Measurements from ENCODE around the gene SHROOM2.

The SHROOM2 gene

DNA sequence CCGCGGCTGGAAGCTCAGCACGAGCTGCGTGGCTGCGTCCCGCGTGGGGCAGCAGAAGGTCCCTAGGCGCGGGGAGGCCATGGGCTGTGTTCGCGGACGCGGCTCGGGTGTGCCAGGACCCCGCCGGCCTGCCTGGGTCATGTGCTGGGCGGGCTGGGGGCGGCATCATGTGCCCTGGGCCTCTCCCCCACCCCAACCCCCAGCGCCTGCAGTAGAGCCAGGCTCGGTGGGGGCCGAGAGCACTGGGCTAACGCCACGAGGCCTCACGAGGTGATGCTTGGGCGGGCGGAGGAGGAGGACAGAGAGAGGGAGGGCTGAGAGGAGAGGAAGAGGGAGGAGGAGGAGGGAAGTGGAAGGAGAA lies 20.5 kb upstream of the SHROOM2 start, which contains the start of gene GPR143:
TSS of gene GPR143 (minus strand) at position 111 of the 361 bp plus-strand sequence. CDS start at position 81, 30 bp downstream.
- TF ChIP-seq TCF12 (IDR thresholded peaks at IDR 0.05; ENCODE audit: low read depth) (no peak), CREB1 (IDR thresholded peaks at IDR 0.05; ENCODE audit: low read depth) (no peak), TAF1 (IDR thresholded peaks at IDR 0.05; ENCODE audit: low read depth) (no peak), TEAD4 (IDR thresholded peaks at IDR 0.05) (no peak), FOXM1 (IDR thresholded peaks at IDR 0.05; ENCODE audit: borderline replicate concordance, low read depth) (no peak), EP300 (IDR thresholded peaks at IDR 0.05; ENCODE audit: borderline replicate concordance) (no peak), ZBTB7A (IDR thresholded peaks at IDR 0.05; ENCODE audit: low read depth) (no peak), MAX (IDR thresholded peaks at IDR 0.05) (no peak)
- TF ChIP-seq, protein P1, sequence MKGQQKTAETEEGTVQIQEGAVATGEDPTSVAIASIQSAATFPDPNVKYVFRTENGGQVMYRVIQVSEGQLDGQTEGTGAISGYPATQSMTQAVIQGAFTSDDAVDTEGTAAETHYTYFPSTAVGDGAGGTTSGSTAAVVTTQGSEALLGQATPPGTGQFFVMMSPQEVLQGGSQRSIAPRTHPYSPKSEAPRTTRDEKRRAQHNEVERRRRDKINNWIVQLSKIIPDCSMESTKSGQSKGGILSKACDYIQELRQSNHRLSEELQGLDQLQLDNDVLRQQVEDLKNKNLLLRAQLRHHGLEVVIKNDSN (IDR thresholded peaks at IDR 0.05): no peak
- TF ChIP-seq, protein P2, sequence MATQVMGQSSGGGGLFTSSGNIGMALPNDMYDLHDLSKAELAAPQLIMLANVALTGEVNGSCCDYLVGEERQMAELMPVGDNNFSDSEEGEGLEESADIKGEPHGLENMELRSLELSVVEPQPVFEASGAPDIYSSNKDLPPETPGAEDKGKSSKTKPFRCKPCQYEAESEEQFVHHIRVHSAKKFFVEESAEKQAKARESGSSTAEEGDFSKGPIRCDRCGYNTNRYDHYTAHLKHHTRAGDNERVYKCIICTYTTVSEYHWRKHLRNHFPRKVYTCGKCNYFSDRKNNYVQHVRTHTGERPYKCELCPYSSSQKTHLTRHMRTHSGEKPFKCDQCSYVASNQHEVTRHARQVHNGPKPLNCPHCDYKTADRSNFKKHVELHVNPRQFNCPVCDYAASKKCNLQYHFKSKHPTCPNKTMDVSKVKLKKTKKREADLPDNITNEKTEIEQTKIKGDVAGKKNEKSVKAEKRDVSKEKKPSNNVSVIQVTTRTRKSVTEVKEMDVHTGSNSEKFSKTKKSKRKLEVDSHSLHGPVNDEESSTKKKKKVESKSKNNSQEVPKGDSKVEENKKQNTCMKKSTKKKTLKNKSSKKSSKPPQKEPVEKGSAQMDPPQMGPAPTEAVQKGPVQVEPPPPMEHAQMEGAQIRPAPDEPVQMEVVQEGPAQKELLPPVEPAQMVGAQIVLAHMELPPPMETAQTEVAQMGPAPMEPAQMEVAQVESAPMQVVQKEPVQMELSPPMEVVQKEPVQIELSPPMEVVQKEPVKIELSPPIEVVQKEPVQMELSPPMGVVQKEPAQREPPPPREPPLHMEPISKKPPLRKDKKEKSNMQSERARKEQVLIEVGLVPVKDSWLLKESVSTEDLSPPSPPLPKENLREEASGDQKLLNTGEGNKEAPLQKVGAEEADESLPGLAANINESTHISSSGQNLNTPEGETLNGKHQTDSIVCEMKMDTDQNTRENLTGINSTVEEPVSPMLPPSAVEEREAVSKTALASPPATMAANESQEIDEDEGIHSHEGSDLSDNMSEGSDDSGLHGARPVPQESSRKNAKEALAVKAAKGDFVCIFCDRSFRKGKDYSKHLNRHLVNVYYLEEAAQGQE (IDR thresholded peaks at IDR 0.05; ENCODE audit: low read depth): no peak

GRCh38 chrX:9767375-9767774 lies 18.9 kb upstream of the SHROOM2 start:
- TF ChIP-seq TCF12 (IDR thresholded peaks at IDR 0.05; ENCODE audit: low read depth): no peak
- no peak for TF ChIP-seq EGR1 (IDR thresholded peaks at IDR 0.05)
- TF ChIP-seq RAD21 (IDR thresholded peaks at IDR 0.05; ENCODE audit: low read depth): no peak
- no peak for TF ChIP-seq NFIC (IDR thresholded peaks at IDR 0.05)
- no peak for TF ChIP-seq ZBTB7A (IDR thresholded peaks at IDR 0.05; ENCODE audit: low read depth)
- no peak for TF ChIP-seq TEAD4 (IDR thresholded peaks at IDR 0.05)
- no peak for TF ChIP-seq CEBPB (IDR thresholded peaks at IDR 0.05)
- TF ChIP-seq YY1 (IDR thresholded peaks at IDR 0.05; ENCODE audit: low read depth): no peak
- no peak for TF ChIP-seq MAX (IDR thresholded peaks at IDR 0.05)
- no peak for TF ChIP-seq CREB1 (IDR thresholded peaks at IDR 0.05; ENCODE audit: low read depth)

- no peak for TF ChIP-seq CEBPB (IDR thresholded peaks at IDR 0.05)
These were observed 15.9 kb upstream of the SHROOM2 start for GRCh38 chrX:9770319-9770718.

- TF ChIP-seq TAF1 (IDR thresholded peaks at IDR 0.05; ENCODE audit: low read depth) (no peak), YY1 (IDR thresholded peaks at IDR 0.05; ENCODE audit: low read depth) (no peak), ZBTB7A (IDR thresholded peaks at IDR 0.05; ENCODE audit: low read depth) (no peak), EGR1 (IDR thresholded peaks at IDR 0.05) (no peak), EP300 (IDR thresholded peaks at IDR 0.05; ENCODE audit: borderline replicate concordance) (no peak), TCF12 (IDR thresholded peaks at IDR 0.05; ENCODE audit: low read depth) (no peak), CEBPB (IDR thresholded peaks at IDR 0.05) (no peak), FOXM1 (IDR thresholded peaks at IDR 0.05; ENCODE audit: borderline replicate concordance, low read depth) (no peak), TEAD4 (IDR thresholded peaks at IDR 0.05) (no peak)
- TF ChIP-seq, protein P1 (IDR thresholded peaks at IDR 0.05): no peak
These were observed 13.3 kb upstream of the SHROOM2 start for GRCh38 chrX:9772943-9773342.

GRCh38 chrX:9775930-9776329 lies 10.3 kb upstream of the SHROOM2 start:
- no peak for TF ChIP-seq MAX (IDR thresholded peaks at IDR 0.05)
- no peak for TF ChIP-seq YY1 (IDR thresholded peaks at IDR 0.05; ENCODE audit: low read depth)
- TF ChIP-seq CREB1 (IDR thresholded peaks at IDR 0.05; ENCODE audit: low read depth): no peak
- TF ChIP-seq CEBPB (IDR thresholded peaks at IDR 0.05): no peak
- TF ChIP-seq EGR1 (IDR thresholded peaks at IDR 0.05): no peak
- no peak for TF ChIP-seq RAD21 (IDR thresholded peaks at IDR 0.05; ENCODE audit: low read depth)
- no peak for TF ChIP-seq TCF12 (IDR thresholded peaks at IDR 0.05; ENCODE audit: low read depth)
- TF ChIP-seq, protein P2 (IDR thresholded peaks at IDR 0.05; ENCODE audit: low read depth): no peak
- TF ChIP-seq TAF1 (IDR thresholded peaks at IDR 0.05; ENCODE audit: low read depth): no peak
- no peak for TF ChIP-seq ZBTB7A (IDR thresholded peaks at IDR 0.05; ENCODE audit: low read depth)
- no peak for TF ChIP-seq TEAD4 (IDR thresholded peaks at IDR 0.05)
- no peak for TF ChIP-seq NFIC (IDR thresholded peaks at IDR 0.05)
- TF ChIP-seq EP300 (IDR thresholded peaks at IDR 0.05; ENCODE audit: borderline replicate concordance): no peak
- TF ChIP-seq, protein P1 (IDR thresholded peaks at IDR 0.05): no peak
- TF ChIP-seq FOXM1 (IDR thresholded peaks at IDR 0.05; ENCODE audit: borderline replicate concordance, low read depth): no peak

DNA sequence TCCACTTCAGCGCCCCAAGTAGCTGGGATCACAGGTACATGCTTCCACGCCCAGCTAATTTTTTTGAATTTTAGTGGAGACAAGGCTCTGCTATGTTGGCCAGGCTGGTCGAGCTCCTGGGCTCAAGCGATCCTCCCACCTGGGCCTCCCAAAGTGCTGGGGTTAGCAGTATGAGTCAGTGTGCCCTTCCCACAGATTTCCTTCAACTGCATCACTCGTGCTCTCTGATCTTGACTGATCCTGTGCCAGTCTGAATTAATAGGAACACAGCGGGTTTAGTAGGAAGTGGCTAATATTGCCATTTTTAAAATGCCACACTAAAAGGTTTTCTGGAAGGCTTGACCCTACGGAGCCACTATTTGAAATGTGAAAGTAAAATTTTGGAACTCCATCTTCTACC lies 4.3 kb upstream of the SHROOM2 start:
- TF ChIP-seq YY1 (IDR thresholded peaks at IDR 0.05; ENCODE audit: low read depth) (no peak), TEAD4 (IDR thresholded peaks at IDR 0.05) (no peak), NFIC (IDR thresholded peaks at IDR 0.05) (no peak), CEBPB (IDR thresholded peaks at IDR 0.05) (no peak), MAX (IDR thresholded peaks at IDR 0.05) (no peak), FOXM1 (IDR thresholded peaks at IDR 0.05; ENCODE audit: borderline replicate concordance, low read depth) (no peak), CREB1 (IDR thresholded peaks at IDR 0.05; ENCODE audit: low read depth) (no peak), ZBTB7A (IDR thresholded peaks at IDR 0.05; ENCODE audit: low read depth) (no peak)
- TF ChIP-seq, protein P2 (IDR thresholded peaks at IDR 0.05; ENCODE audit: low read depth): no peak
